Measurements from ENCODE around the gene ARHGAP4.

The ARHGAP4 gene

DNA sequence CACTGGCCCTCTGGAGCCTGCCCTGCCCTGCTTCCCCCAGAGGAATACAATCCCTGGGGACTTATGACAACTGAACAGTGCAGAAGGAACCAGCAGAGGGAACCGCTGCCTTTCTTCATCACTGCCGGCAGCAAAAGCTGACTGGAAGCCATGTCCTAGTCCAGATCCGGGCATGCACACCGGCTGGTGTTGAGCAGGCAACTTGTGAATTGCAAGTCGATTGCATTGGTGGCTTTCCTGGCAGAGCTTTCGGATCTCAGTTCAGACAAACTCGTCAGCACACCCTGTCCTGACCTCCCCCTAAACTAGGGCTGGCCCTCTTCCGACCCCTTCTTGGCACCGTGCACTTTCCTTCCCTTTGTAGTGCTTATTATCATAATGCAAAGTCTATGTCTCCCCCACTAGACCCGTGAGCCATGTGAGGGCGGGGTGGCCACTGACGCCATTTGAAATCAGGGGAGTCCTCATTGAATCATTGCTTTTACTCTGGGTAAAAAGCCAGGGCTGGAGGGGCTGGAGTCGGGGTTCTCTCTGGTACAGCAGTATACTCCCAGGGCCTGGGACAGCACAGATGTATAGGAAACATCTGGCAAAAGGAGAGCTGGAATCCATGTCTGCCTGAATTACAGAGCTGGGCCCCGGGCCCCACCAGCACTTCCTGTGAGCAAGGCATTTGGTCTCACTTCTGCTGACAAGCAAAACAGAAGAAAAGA lies 1.8 kb downstream of the ARHGAP4 start:
- no peak for DNase-seq

DNA sequence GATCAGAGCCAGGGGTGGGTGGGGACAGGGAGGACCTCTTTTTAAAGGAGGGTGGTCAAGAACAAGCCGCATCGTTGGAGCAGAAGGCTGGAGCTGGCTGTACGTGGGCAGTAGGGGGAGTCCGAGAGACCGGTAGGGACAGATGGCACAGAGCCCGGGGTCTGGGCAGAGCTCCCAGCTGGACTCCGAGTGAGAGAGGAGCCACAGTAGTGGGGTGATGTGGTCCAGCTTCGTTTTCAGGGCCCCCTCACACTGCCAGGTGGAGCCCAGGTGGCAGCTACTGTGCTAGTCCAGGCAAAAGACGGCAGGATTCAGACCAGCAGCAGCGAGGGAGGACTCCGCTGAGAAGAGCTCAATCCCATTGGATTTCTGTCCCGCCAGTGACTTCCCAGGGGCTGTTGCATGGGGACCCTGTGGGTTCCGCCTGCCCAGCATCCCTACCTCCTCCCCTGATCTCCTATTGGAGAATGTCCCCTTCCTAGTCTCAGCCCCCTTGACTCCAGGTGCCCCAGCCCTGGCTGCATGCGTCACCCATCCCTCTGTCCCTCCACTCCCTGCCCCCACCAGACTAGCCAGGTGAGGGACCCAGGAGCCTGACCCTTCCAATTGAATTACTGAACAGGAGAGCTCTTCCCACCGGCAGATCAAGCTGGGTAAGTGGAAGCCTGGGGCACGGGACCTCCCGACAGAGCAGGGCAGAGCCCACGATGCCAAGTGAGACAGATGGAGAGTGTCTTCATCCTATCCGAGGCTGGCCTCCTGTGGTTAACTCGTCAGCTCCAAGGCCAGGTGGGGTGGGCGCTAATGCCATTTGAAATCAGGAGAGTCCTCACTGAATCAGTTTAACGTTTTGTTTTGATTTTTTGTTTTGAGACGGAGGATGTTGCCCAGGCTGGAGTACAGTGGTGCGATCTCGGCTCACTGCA lies 2.9 kb downstream of the ARHGAP4 start:
- peak; percentile 54 for DNase-seq

DNA sequence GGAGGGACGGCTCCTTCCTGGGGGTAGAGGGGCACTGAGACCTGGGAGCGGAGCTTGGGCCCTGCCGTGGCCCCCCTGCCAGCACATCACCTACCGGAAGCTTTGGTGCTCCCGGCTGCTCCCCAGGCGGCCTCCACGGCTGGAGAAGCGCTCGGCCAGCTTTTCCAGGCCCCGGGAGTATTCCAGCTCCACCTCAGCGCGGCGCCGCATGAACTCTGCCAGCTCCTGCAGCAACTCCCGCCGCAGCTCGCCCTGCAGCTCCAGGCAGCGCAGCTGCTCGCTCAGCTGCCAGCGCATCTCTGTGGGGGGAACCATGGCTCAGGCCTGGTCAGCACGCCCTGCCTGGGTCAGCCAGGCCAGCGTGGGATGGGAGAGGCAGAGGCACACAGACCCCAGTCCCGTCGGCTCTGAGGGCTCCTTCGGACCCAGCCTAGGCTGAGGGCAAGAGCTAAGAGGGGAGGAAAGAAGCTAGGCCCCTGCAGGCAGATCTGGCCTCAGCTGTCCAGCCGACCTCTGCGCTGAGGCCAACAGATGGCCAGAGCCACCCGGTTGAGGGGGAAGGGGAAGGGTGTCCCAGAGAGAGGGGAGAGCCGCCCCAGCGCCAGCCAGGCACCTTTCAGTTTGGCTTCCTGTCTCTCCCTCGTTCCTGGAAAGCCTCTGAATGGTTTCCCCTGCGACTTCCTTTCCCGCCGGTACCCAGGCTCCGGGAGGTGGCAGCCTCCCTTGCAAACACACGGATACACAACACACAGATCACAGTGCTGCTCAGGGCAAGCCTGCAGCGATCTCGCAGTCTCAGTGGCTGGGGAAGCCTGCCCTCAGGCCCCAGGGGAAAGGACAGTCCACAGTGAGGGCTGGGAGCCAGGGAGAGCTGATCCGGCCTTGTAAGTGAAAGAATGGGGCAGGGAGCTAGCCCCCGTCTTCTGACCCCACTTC lies 4.3 kb downstream of the ARHGAP4 start:
- peak; percentile 28 for DNase-seq

DNA sequence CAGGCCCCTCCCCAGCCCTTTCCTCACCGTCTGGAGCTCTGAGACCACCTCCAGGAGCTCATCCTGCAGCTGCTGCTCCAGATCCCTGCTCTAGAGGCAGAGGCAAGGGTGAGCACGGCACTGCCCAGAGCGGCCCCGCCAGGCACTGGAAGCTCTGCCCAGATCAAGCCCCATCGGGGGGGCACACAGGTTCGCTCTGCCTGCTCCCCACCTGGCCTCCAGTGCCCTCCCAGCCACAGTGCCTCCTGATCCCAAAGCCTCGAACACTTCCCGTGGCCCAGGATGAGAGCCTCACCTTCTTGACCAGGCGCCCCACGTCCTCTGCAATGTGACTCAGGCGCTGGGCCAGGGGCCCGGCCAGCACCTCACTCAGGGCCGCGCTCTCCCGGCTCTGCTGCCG lies 5.0 kb downstream of the ARHGAP4 start:
- no peak for DNase-seq

DNA sequence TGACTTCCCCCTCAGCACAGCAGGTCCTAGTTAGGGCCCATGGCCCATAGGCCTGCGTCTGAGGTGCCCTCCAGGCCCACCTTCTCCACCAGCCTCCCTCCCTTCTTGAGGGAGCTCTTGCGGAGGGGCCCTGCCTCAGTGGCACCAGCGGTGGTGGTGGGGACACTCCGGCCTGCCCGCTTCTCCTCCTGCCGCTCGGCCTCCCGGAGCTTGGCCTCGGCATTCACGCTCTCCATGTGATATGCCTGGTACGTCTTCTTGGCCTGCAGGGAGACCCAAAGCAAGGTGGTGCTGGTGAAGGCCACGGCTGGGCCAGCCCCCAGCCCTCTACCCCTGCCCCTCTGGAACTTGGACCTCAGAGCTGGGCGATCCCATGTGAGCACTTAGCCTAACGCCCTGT lies 5.5 kb downstream of the ARHGAP4 start:
- DNase-seq = no peak

DNA sequence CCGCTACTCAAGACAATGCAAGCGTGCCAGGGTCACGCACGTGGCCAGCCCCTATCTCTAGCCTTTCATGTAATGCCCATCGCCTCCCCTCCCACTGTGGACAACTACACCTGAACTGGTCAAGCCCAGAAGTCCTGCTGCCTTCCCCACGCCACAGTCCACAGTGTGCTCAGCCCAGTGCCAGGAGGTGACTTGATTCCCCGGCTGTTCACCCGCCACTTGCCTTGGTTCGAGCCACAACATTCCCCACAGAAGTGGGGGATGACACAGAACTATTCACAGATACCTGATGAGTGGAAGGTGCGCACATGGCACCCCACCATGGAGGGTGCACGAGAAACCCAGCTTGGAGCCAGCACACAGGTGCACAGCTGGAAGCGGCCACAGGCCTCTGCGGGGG lies 6.8 kb downstream of the ARHGAP4 start:
- no peak for DNase-seq

DNA sequence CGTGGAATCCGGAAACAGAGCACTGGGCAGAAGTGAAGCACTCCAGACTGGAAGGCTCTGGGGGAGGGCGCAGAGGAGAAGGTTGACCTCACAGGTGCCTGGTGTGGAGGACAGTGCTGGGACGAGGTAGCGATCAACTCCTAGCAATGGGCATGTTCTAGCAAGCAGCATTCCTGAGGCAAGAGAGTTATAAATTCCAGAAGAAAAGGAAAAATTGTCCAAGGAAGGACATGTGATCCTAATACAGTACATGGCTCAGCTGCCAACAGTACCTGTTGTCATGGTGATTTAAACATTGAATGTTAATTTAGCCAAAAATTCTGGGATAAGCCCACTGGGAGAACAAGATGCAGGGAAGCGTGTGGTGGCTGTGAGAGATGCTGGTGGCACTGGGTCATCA lies 8.2 kb downstream of the ARHGAP4 start:
- DNase-seq = no peak

DNA sequence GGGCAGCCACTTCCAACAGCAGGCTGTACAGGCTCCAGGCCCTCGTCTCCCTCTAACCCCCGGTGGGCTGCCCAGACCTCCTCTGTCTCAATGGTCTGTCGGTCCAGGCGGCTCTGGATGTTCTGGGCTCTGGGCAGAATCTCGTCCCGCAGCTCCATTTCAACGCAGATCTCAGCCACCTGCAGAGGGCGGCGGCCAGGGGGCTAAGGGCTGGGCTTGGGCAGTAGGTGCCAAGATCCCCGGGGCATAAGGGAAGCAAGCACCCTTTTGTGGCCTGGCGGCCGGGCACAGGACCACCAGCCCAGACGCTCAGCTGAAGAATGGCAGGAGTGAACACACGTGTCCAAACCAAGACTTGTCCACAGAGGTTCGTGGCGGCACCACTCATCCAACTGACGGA lies 12.4 kb downstream of the ARHGAP4 start:
- DNase-seq = no peak

DNA sequence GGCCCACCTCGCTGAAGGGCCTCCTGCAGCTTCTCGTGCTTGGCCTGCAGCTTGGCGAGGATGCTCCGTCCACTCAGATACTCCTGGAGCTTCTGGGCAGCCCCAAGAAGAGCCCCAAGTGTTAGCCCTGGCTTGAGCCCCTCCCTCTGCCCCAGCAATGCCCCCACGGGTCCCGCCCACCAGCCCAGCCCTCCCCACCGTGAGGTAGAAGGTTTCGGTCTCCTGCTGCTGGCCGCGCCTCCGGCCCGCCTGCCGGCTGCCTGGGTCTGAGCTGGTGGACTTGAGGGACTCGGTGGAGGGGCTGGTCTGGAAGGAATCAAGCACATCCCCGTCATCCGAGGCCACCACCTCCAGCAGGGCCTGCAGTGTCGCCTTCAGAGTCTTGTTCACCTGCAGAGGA lies 12.9 kb downstream of the ARHGAP4 start:
- DNase-seq = no peak

DNA sequence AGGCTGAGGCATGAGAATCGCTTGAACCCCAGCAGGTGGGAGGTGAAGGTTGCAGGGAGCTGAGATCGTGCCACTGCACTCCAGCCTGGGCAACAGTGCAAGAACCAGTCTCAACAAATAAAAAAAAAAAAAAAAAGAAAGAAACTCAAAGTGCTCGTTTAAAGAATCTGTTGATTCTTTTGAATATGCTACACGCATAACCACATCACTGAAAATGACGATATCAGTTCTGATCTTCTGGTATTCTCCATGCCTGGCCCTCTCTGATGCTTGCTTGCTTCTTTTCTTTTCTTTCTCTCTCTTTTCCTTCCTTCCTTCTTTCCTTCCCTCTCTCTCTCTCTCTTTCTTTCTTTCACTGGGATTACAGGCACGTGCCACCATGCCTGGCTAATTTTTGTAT lies 14.3 kb downstream of the ARHGAP4 start:
- DNase-seq = no peak

DNA sequence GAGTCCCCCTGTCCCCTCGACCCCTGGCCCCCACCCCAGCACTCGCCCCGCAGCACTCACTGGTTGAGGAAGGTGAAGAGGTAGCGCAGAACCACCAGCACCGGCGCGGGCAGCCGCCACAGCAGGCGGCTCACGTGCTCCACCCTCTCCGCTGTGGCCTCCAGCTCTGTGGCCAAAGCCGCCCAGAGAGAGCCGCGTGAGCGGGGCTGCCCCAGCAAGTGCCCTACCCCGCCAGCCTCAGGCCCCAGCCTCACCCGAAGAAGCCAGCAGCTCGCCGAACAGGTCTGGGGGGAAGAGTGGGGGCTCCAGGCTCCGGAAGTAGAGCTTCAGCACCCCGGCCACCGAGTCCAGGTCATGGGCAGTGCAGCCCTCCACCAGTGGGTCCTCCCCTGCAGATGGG lies 15.6 kb downstream of the ARHGAP4 start:
- DNase-seq = no peak

DNA sequence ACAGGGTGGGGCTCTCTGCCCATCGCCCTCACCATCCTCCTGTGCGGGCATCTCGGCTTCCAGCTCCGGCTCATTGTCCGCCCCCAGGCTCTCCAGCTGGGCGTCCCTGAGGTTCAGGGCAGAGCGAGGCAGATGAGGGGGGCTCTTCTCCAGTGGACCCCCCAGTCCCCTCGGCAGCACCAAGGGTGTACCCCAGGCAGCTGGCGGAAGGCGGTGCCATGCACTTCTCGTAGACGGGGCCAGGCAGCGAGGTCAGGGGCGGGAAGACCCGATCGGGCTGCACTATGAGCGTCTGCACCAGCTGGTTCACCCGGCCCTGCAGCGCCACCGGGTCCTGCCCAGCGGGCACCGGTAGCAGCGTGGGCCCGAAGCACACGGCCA lies 16.1 kb downstream of the ARHGAP4 start:
- DNase-seq = no peak

DNA sequence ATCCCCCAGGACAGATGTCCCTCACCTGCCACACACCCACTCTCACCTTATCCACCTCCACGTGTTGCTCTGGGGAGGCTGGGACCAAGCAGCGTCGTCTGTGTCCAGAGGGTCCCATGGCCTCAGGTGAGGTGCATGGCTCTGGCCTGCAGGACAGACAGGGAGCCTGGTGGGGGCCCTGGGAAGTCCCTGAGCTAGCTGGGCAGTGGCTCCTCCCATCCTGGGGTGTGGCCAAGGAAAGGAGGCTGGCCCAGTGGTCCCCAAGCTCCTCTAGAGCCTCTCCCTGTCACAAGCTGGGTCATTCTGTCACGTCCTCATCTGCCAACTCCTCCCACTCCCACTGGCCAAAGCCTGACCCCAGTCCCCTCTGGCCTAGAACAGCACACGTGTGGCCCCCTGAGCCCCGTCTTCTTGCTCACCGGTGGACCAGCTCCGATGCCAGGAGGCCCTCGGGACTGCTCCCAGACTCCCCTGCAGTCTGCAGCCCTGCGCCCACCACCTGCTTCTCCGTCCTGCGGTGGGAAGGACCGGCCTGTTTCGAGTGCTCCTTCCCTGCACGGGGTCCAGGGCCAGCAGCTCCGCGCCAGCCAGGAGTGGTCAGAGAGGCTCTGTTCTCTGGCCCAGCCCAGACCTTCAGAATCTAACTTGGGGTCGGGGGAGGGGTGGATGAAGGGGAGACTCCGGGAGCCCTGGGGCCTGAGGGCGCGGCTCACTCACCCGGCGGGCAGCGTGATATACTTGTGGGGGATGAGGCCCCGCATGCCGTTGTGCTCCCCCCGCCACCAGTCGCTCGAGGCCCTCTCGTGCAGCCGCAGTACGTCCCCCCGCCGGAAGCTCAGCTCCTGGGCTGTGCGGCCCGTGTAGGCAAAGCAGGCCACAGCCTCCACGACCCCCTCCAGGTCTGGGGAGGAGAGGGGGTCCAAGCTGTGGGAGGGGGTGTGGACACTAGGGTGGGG lies 16.8 kb downstream of the ARHGAP4 start:
- DNase-seq = peak; percentile 57

DNA sequence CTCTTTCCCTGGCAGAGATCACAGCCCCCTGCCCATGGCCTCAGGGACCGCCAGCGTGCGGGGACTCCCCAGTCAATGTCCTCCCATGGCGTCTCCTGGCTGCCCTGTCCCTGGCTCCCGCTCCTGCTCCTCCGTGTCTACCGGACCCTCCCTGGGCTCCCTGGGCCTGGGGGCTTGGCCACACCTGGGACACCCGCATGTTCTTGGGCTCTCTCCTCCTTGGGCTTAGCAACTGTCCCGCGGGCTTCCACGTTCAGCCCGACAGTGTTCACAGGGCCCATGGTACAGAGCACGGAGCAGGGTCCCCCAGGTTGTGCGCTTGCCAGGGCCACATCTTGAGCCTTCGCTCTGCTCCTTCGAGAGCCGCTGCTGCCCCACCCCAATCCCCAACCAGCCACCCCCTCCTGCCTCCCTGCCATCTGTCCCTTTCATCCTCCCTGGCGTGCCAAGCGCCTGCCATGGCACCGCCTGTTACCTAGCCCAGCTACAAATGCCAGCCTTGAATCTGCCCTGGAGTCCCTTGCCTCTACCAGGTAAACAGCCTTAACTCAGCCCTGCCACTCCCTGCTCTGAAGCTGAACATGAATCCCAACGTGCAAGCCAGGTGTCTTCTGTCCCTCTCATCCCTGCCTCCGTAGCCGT lies 17.7 kb downstream of the ARHGAP4 start:
- no peak for DNase-seq

DNA sequence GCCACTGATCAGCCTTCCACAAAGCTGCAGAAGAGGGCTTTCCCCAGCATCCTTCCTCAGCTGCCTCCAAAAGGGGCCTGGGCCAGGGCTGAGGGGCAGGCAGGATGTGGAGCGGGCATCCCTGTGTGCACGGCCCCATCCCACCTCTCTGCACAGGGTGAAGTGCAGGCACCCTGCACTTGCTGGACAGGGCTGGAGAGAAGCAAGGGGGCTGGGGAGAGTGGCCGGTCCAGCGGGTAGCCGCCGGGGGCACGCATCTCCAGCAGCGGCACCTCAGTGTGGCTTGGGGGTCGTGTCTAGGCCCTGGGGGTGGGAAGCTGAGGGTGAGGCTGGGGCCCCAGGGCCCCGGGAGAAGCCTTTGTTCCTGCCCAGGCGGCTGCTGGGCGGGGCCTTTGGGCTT lies 18.6 kb downstream of the ARHGAP4 start:
- no peak for DNase-seq

DNA sequence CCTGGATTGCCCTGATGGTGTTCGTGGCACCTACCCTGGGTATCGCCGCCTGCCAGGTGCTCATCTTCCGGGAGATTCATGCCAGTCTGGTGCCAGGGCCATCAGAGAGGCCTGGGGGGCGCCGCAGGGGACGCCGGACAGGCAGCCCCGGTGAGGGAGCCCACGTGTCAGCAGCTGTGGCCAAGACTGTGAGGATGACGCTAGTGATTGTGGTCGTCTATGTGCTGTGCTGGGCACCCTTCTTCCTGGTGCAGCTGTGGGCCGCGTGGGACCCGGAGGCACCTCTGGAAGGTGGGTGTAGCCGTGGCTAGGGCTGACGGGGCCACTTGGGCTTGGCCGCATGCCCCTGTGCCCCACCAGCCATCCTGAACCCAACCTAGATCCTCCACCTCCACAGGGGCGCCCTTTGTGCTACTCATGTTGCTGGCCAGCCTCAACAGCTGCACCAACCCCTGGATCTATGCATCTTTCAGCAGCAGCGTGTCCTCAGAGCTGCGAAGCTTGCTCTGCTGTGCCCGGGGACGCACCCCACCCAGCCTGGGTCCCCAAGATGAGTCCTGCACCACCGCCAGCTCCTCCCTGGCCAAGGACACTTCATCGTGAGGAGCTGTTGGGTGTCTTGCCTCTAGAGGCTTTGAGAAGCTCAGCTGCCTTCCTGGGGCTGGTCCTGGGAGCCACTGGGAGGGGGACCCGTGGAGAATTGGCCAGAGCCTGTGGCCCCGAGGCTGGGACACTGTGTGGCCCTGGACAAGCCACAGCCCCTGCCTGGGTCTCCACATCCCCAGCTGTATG lies 19.7 kb downstream of the ARHGAP4 start:
- no peak for DNase-seq

DNA sequence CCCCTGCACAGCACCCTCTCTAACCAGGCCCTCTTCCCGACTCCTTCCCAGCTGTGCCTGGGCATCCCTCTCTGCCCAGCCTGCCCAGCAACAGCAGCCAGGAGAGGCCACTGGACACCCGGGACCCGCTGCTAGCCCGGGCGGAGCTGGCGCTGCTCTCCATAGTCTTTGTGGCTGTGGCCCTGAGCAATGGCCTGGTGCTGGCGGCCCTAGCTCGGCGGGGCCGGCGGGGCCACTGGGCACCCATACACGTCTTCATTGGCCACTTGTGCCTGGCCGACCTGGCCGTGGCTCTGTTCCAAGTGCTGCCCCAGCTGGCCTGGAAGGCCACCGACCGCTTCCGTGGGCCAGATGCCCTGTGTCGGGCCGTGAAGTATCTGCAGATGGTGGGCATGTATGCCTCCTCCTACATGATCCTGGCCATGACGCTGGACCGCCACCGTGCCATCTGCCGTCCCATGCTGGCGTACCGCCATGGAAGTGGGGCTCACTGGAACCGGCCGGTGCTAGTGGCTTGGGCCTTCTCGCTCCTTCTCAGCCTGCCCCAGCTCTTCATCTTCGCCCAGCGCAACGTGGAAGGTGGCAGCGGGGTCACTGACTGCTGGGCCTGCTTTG lies 20.5 kb downstream of the ARHGAP4 start:
- no peak for DNase-seq

DNA sequence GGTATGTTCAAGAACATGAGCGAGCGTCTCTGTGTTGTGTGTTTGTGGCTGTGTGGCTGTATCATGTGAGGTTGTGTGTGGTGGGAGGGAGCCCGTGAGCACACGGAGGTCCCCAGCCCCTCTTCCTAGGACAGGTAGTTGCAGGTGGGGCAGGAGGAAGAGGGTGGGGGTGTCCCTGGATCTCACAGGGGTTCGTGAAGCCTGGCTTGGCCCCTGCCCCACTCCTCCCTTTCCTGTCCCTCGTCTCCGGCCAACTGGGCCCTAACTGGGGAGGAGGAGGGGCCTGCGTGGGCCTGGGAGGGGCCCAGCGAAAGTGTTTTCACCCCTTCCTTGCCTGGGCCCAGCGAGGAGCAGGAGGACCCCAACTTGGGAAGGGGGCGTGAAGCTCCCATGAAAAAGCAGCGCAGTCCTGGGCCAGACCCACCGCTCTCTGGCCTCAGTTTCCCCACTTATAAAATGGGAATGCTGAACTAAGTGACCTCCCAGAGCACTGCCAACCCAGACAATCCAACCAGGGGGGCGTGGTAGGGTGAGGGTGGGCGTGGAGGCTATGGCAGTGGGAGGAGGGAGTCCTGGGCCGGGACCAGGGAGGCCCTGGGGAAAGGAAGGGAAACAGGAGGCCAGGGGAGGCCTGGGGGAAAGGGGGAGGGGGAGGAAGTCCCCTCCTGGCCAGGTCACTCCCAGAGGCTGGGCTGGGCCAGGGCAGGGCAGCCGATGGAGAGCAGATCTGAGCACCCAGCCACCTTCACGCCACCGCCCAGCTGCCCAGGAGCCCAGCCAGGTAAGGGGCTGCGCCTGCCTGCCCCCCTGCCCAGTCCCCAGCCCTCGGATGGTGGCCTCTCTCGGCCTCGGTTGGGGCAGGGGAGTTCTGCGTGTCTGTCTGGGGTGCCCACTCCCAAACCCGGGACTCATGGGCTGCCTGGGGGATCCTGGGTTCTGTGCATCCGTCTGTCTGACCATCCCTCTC lies 21.8 kb downstream of the ARHGAP4 start, which contains the start of gene AVPR2:
Gene AVPR2, plus strand, starts transcription at position 683 of the 967 bp plus-strand sequence. CDS start 473 bp downstream, outside the sequence.
- DNase-seq = no peak
